IMR-90 (cell line): ENCODE results near the gene NKAIN4. TPM values are rescaled to one million over a fixed set of nuclear protein-coding genes. Genes with fewer than 3 reads are reported as not detected.

Experiments used
- ATAC-seq: fragments of 200-7000 bp; cut with Tn5 transposase; 2 replicates; pipeline ENCODE4 v1.9.1; 2020; ENCODE audit warnings: low read depth, mild to moderate bottlenecking, moderate library complexity
- BruUV-seq: library from RNA; stranded (reverse); fragments of 400-500 nt; replicated peaks from 2 replicates; lab custom pipeline; 2021; lab: Mats Ljungman, UMichigan
- CTCF ChIA-PET: fragments of 300-600 bp; formaldehyde crosslinking; extraction: SDS; loops from one replicate; lab custom pipeline; 2021; ENCODE audit warnings: antibody characterized with exemption; lab: Yijun Ruan, JAX
- POLR2A ChIA-PET: fragments of 300-600 bp; sonication (Branson Sonifier 250); formaldehyde crosslinking; loops from one replicate; lab custom pipeline; 2022; ENCODE audit warnings: antibody characterized with exemption; ENCODE audit not compliant: unreplicated experiment; lab: Charles Lee
- DNase-seq: peaks from one replicate; pipeline ENCODE4 v3.0.0; 2013
- H2AFZ ChIP-seq: replicated peaks from 2 replicates; pipeline ENCODE3; 2013; ENCODE audit warnings: low read length, mild to moderate bottlenecking; ENCODE audit not compliant: poor library complexity
- H2AK5ac ChIP-seq: 2 replicates; pipeline ENCODE4 v1.6.1; 2013; ENCODE audit warnings: low read depth, low read length, inconsistent platforms
- H2AK9ac ChIP-seq: replicated peaks from 2 replicates; pipeline ENCODE3; 2013; ENCODE audit warnings: mild to moderate bottlenecking, low read depth, low read length, moderate library complexity; ENCODE audit not compliant: poor library complexity
- H2BK120ac ChIP-seq: 2 replicates; pipeline ENCODE4 v1.6.1; 2013; ENCODE audit warnings: low read depth, low read length, inconsistent platforms
- H2BK15ac ChIP-seq: 3 replicates; pipeline ENCODE4 v1.6.1; 2013; ENCODE audit warnings: low read depth, low read length, inconsistent platforms
- H2BK20ac ChIP-seq: 2 replicates; pipeline ENCODE4 v1.6.1; 2013; ENCODE audit warnings: low read depth, mild to moderate bottlenecking, inconsistent platforms, low read length, moderate library complexity
- H2BK5ac ChIP-seq: 2 replicates; pipeline ENCODE4 v1.6.1; 2013; ENCODE audit warnings: mild to moderate bottlenecking, low read depth, low read length, inconsistent platforms; ENCODE audit not compliant: poor library complexity, severe bottlenecking
- H3K14ac ChIP-seq: replicated peaks from 2 replicates; pipeline ENCODE4 v1.6.1; 2013; ENCODE audit warnings: low read depth, low read length, inconsistent platforms
- H3K18ac ChIP-seq: 2 replicates; pipeline ENCODE4 v1.6.1; 2013; ENCODE audit warnings: low read depth, low read length, control low read depth
- H3K23ac ChIP-seq: 2 replicates; pipeline ENCODE4 v1.6.1; 2013; ENCODE audit warnings: low read depth, low read length, inconsistent platforms
- H3K27ac ChIP-seq: 2 replicates; pipeline ENCODE4 v1.5.1; 2013; ENCODE audit warnings: mild to moderate bottlenecking, control low read depth, low read length; ENCODE audit not compliant: insufficient read depth
- H3K27me3 ChIP-seq: 2 replicates; pipeline ENCODE4 v1.6.1; 2013; ENCODE audit warnings: low read length; ENCODE audit not compliant: control insufficient read depth, insufficient read depth
- H3K36me3 ChIP-seq: 2 replicates; pipeline ENCODE4 v1.6.1; 2013; ENCODE audit warnings: low read length, mixed read lengths; ENCODE audit not compliant: control insufficient read depth, insufficient read depth
- H3K4ac ChIP-seq: 2 replicates; pipeline ENCODE4 v1.6.1; 2013; ENCODE audit warnings: low read depth, low read length, inconsistent platforms
- H3K4me1 ChIP-seq: 2 replicates; pipeline ENCODE4 v1.6.1; 2013; ENCODE audit warnings: low read length, mixed read lengths; ENCODE audit not compliant: control insufficient read depth, insufficient read depth
- H3K4me2 ChIP-seq: 2 replicates; pipeline ENCODE4 v1.6.1; 2013; ENCODE audit warnings: low read depth, mild to moderate bottlenecking, control low read depth, low read length, moderate library complexity
- H3K4me3 ChIP-seq: 2 replicates; pipeline ENCODE4 v1.5.1; 2013; ENCODE audit warnings: low read depth, mild to moderate bottlenecking, control low read depth, low read length, moderate library complexity; ENCODE audit not compliant: insufficient read depth
- H3K56ac ChIP-seq: 2 replicates; pipeline ENCODE4 v1.6.1; 2013; ENCODE audit warnings: low read length, inconsistent platforms; ENCODE audit not compliant: insufficient read depth; ENCODE audit errors: extremely low read depth
- H3K79me1 ChIP-seq, 2 experiments: 2 replicates each; pipeline ENCODE4 v1.6.1; 2013; ENCODE audit warnings: low read length in 2 of 2, inconsistent platforms in 1 of 2, low read depth in 1 of 2
- H3K9ac ChIP-seq: 2 replicates; pipeline ENCODE4 v1.6.1; 2013; ENCODE audit warnings: low read depth, low read length, control low read depth
- H3K9me1 ChIP-seq: 2 replicates; pipeline ENCODE4 v1.6.1; 2013; ENCODE audit warnings: low read length, inconsistent platforms; ENCODE audit not compliant: insufficient read depth
- H3K9me3 ChIP-seq: 2 replicates; pipeline ENCODE4 v1.6.1; 2013; ENCODE audit warnings: low read length; ENCODE audit not compliant: control insufficient read depth, insufficient read depth
- H4K20me1 ChIP-seq: 2 replicates; pipeline ENCODE4 v1.6.1; 2013; ENCODE audit warnings: low read length, inconsistent platforms; ENCODE audit not compliant: insufficient read depth
- H4K5ac ChIP-seq: 2 replicates; pipeline ENCODE4 v1.6.1; 2013; ENCODE audit warnings: mild to moderate bottlenecking, low read depth, low read length, control low read depth
- H4K8ac ChIP-seq, 2 experiments: 2 replicates each; pipeline ENCODE4 v1.6.1; 2013; ENCODE audit warnings: low read depth in 2 of 2, low read length in 2 of 2, control low read depth in 1 of 2, inconsistent platforms in 1 of 2
- H4K91ac ChIP-seq: 2 replicates; pipeline ENCODE4 v1.6.1; 2013; ENCODE audit warnings: low read depth, low read length, inconsistent platforms; ENCODE audit not compliant: insufficient read depth
- BHLHE40 ChIP-seq: fragments of 150-350 bp; IDR thresholded peaks from 2 replicates; pipeline ENCODE4 v1.6.1; 2016; ENCODE audit warnings: mild to moderate bottlenecking, low read depth, low read length
- CEBPB ChIP-seq: IDR thresholded peaks from 2 replicates; pipeline ENCODE4 v1.6.1; 2012; ENCODE audit warnings: low read depth, low read length, improper control_type of control experiment
- CHD1 ChIP-seq: IDR thresholded peaks from 2 replicates; pipeline ENCODE4 v1.6.1; 2012; ENCODE audit warnings: low read depth, low read length, improper control_type of control experiment
- ELK1 ChIP-seq: fragments of 150-350 bp; IDR thresholded peaks from 2 replicates; pipeline ENCODE4 v1.6.1; 2016; ENCODE audit warnings: low read depth, mild to moderate bottlenecking, low read length, moderate library complexity, borderline replicate concordance
- FOS ChIP-seq: fragments of 150-350 bp; IDR thresholded peaks from 2 replicates; pipeline ENCODE4 v1.6.1; 2016; ENCODE audit warnings: low read depth, low read length
- MAFK ChIP-seq: IDR thresholded peaks from 2 replicates; pipeline ENCODE4 v1.6.1; 2012; ENCODE audit warnings: low read depth, low read length, improper control_type of control experiment
- MAZ ChIP-seq: IDR thresholded peaks from 2 replicates; pipeline ENCODE4 v1.6.1; 2012; ENCODE audit warnings: low read depth, mild to moderate bottlenecking, low read length, improper control_type of control experiment, moderate library complexity, borderline replicate concordance
- MXI1 ChIP-seq: IDR thresholded peaks from 2 replicates; pipeline ENCODE4 v1.6.1; 2012; ENCODE audit warnings: low read depth, mild to moderate bottlenecking, low read length, moderate library complexity, borderline replicate concordance
- NFE2L2 ChIP-seq: fragments of 150-350 bp; IDR thresholded peaks from 2 replicates; pipeline ENCODE4 v1.6.1; 2016; ENCODE audit warnings: low read depth, mild to moderate bottlenecking, low read length
- POLR2A ChIP-seq: IDR thresholded peaks from 2 replicates; pipeline ENCODE4 v1.6.1; 2012; ENCODE audit warnings: mild to moderate bottlenecking, low read depth, low read length
- RAD21 ChIP-seq: IDR thresholded peaks from 2 replicates; pipeline ENCODE4 v1.6.1; 2012; ENCODE audit warnings: low read length, improper control_type of control experiment
- RFX5 ChIP-seq: IDR thresholded peaks from 2 replicates; pipeline ENCODE4 v1.8.0; 2012; ENCODE audit warnings: low read depth, mild to moderate bottlenecking, low read length, moderate library complexity
- SMC3 ChIP-seq: fragments of 150-350 bp; IDR thresholded peaks from 2 replicates; pipeline ENCODE4 v1.6.1; 2016; ENCODE audit warnings: low read depth, mild to moderate bottlenecking, antibody characterized with exemption, low read length, moderate library complexity
- WGBS, 2 experiments: methylation state at CpG; one replicate each; pipeline versions ENCODE4 v1.1.5 to v1.1.7; 2013; ENCODE audit warnings: missing lambda C conversion rate in 2 of 2; ENCODE audit not compliant: insufficient read length in 1 of 2; ENCODE audit errors: extremely low coverage in 2 of 2; 5-methylcytosine and 5-hydroxymethylcytosine counted together
- dilution Hi-C: fragments of 300-500 bp; cut with HindIII; formaldehyde crosslinking; loops from one replicate; pipeline ENCODE4 v1.14.3; 2018; ENCODE audit warnings: low sequenced_read_pairs; ENCODE audit not compliant: unreplicated experiment
- in situ Hi-C: fragments of 300-500 bp; cut with MboI; formaldehyde crosslinking; loops from 3 replicates; pipeline ENCODE4 v1.14.3; 2019; ENCODE audit warnings: low sequenced_read_pairs, inconsistent platforms, mixed read lengths
- intact Hi-C: fragments of 100-400 bp; cut with micrococcal nuclease; formaldehyde crosslinking; loops from 2 replicates; pipeline ENCODE4 v1.10.0; 2022
- polyA plus RNA-seq, 3 experiments: library from polyadenylated mRNA; depleted of rRNA; stranded (reverse); fragments of >200 nt; gene quantifications; 2 replicates each; pipeline ENCODE4 v1.2.3, GENCODE V29; 2012; ENCODE audit warnings: low replicate concordance in 1 of 3
- total RNA-seq: library from RNA; depleted of rRNA; stranded (reverse); fragments of >200 nt; gene quantifications from 2 replicates; pipeline ENCODE4 v1.2.3, GENCODE V29; 2012
- TF ChIP-seq, protein P1 (sequence below): fragments of 150-350 bp; IDR thresholded peaks from 2 replicates; pipeline ENCODE4 v1.6.1; 2017; ENCODE audit warnings: mild to moderate bottlenecking, antibody characterized with exemption, low read length, low read depth
- TF ChIP-seq, protein P2 (sequence below): conservative IDR thresholded peaks from 2 replicates; pipeline ENCODE4 v1.5.1; 2012; ENCODE audit warnings: mild to moderate bottlenecking, low read depth, low read length, improper control_type of control experiment

NKAIN4 gene
- total and polyA plus RNA-seq, 2 of the 4 experiments (the other 2 are of a cell fraction) = not detected

- POLR2A ChIA-PET = no interaction called here
- TF ChIP-seq MAFK = no peak
- TF ChIP-seq ELK1 = no peak
- no peak for TF ChIP-seq MXI1
- TF ChIP-seq FOS = no peak
- TF ChIP-seq CEBPB = no peak
- no peak for TF ChIP-seq NFE2L2
- no peak for TF ChIP-seq BHLHE40
- no peak for TF ChIP-seq POLR2A
- TF ChIP-seq RFX5 = no peak
- no peak for TF ChIP-seq SMC3
- TF ChIP-seq MAZ = no peak
- TF ChIP-seq, protein P1, sequence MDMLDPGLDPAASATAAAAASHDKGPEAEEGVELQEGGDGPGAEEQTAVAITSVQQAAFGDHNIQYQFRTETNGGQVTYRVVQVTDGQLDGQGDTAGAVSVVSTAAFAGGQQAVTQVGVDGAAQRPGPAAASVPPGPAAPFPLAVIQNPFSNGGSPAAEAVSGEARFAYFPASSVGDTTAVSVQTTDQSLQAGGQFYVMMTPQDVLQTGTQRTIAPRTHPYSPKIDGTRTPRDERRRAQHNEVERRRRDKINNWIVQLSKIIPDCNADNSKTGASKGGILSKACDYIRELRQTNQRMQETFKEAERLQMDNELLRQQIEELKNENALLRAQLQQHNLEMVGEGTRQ = no peak
- TF ChIP-seq, protein P2, sequence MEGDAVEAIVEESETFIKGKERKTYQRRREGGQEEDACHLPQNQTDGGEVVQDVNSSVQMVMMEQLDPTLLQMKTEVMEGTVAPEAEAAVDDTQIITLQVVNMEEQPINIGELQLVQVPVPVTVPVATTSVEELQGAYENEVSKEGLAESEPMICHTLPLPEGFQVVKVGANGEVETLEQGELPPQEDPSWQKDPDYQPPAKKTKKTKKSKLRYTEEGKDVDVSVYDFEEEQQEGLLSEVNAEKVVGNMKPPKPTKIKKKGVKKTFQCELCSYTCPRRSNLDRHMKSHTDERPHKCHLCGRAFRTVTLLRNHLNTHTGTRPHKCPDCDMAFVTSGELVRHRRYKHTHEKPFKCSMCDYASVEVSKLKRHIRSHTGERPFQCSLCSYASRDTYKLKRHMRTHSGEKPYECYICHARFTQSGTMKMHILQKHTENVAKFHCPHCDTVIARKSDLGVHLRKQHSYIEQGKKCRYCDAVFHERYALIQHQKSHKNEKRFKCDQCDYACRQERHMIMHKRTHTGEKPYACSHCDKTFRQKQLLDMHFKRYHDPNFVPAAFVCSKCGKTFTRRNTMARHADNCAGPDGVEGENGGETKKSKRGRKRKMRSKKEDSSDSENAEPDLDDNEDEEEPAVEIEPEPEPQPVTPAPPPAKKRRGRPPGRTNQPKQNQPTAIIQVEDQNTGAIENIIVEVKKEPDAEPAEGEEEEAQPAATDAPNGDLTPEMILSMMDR = no peak
- TF ChIP-seq RAD21 = no peak
- no peak for TF ChIP-seq CHD1
These were observed 35.4 kb downstream of the NKAIN4 start for GRCh38 chr20:63218701-63219446.

More at GRCh38 chr20:63218701-63219446, 35.4 kb downstream of the NKAIN4 start:
- no peak overlapping the region for H4K91ac ChIP-seq
- H3K9me1 ChIP-seq = no peaks in the 10 kb centered on the region
- H3K9me3 ChIP-seq = no peaks in the 10 kb centered on the region
- intact Hi-C loops (loop anchor here (5.0 kb wide), 1 partner anchor 53 kb away; the partner anchor contains the start of gene ARFGAP1), in situ Hi-C loops (no loop called here), dilution Hi-C loops (no loop called here)
- no peak overlapping the region for H3K4ac ChIP-seq
- no peak overlapping the region for H3K18ac ChIP-seq
- peaks cover 5% of the 10 kb centered on the region for H3K4me1 ChIP-seq
- no peak overlapping the region for H3K9ac ChIP-seq
- no peak overlapping the region for H3K56ac ChIP-seq
- DNase-seq = no peak
- CTCF ChIA-PET = no interaction called here
- H3K27ac ChIP-seq = no peak overlapping the region
- no peak overlapping the region for H2AK5ac ChIP-seq
- no peak overlapping the region for H3K4me3 ChIP-seq
- H2BK20ac ChIP-seq = no peak overlapping the region
- peaks cover 9 to 15% of the 10 kb centered on the region in 2 experiments; a peak in 3 of 4 replicates for H3K79me1 ChIP-seq
- peaks cover 28% of the 10 kb centered on the region for H3K27me3 ChIP-seq
- 60% methylated on average over 1 of the region's 13 CpGs; no CpG with 5 or more reads in 1 of the 2 experiments for WGBS, 2 experiments
- no peak overlapping the region for H2BK15ac ChIP-seq
- H3K14ac ChIP-seq = no peak overlapping the region
- no peak overlapping the region for H2BK5ac ChIP-seq
- H3K4me2 ChIP-seq = no peak overlapping the region
- BruUV-seq = no TSS peak
- no peak overlapping the region for H3K23ac ChIP-seq
- H4K5ac ChIP-seq = no peak overlapping the region
- no peak for ATAC-seq
- peaks cover 24% of the 10 kb centered on the region for H4K20me1 ChIP-seq
- H3K36me3 ChIP-seq = no peaks in the 10 kb centered on the region
- H4K8ac ChIP-seq = no peak overlapping the region
- H2AFZ ChIP-seq = no peak overlapping the region
- H2BK120ac ChIP-seq = no peak overlapping the region
- H2AK9ac ChIP-seq = no peak overlapping the region
